ENCODE data around the gene ZAP70. TPM values are rescaled to one million over a fixed set of nuclear protein-coding genes. Genes with fewer than 3 reads are reported as not detected.
"Not testable (repeated sequence)": the region's sequence is repeated elsewhere in the genome, so short reads cannot be mapped to it uniquely, and the experiment has no call there.

ZAP70 gene
- total RNA-seq, 2 donors from 2014 or later, result 8.3 to 10.4 TPM

- peaks cover 11% of the 10 kb centered on the region for H3K4me1 Mint-ChIP-seq
- H3K36me3 Mint-ChIP-seq (ENCODE audit: low read depth), result peaks cover 12% of the 10 kb centered on the region
- WGBS, 2 experiments (ENCODE audit: insufficient coverage in 1 of 2, insufficient read length in 1 of 2), result 89 to 96% methylated on average over 7 of the region's 7 CpGs
- no peaks in the 10 kb centered on the region for H3K36me3 ChIP-seq (ENCODE audit: control insufficient read depth, insufficient read depth, low read length)
- TF ChIP-seq CTCF (conservative IDR thresholded peaks at IDR 0.05), result no peak
- no peak for DNase-seq
- peaks cover 6% of the 10 kb centered on the region for H3K4me1 ChIP-seq (ENCODE audit: control insufficient read depth, insufficient read depth, low read length)
- no peaks in the 10 kb centered on the region for H3K9me3 ChIP-seq (ENCODE audit: control insufficient read depth, low read length)
- no peak overlapping the region for H3K4me3 ChIP-seq (ENCODE audit: low read length)
- no peak overlapping the region for H3K27ac Mint-ChIP-seq
- H3K9ac ChIP-seq (ENCODE audit: extremely low read depth, low read length, poor library complexity, severe bottlenecking), result no peak overlapping the region
- H3K27ac ChIP-seq (ENCODE audit: low read depth, low read length), result no peak overlapping the region
- H3K9me3 Mint-ChIP-seq, result no peaks in the 10 kb centered on the region
- no peaks in the 10 kb centered on the region for H3K27me3 Mint-ChIP-seq (ENCODE audit: insufficient read depth)
- H3K4me3 Mint-ChIP-seq, result no peak overlapping the region
- no peaks in the 10 kb centered on the region for H3K27me3 ChIP-seq (ENCODE audit: control insufficient read depth, insufficient read depth, low read length, poor library complexity, severe bottlenecking)
These were observed 41.9 kb upstream of the ZAP70 start for GRCh38 chr2:97671526-97671925.

GRCh38 chr2:97672606-97673140, 40.7 kb upstream of the ZAP70 start:
- not testable (repeated sequence) for H3K9me3 Mint-ChIP-seq; H3K27ac ChIP-seq (ENCODE audit: low read depth, low read length); H3K9me3 ChIP-seq (ENCODE audit: control insufficient read depth, low read length); H3K4me3 Mint-ChIP-seq; H3K4me3 ChIP-seq (ENCODE audit: low read length); DNase-seq; H3K9ac ChIP-seq (ENCODE audit: extremely low read depth, low read length, poor library complexity, severe bottlenecking); H3K27me3 Mint-ChIP-seq (ENCODE audit: insufficient read depth); H3K27me3 ChIP-seq (ENCODE audit: control insufficient read depth, insufficient read depth, low read length, poor library complexity, severe bottlenecking); H3K27ac Mint-ChIP-seq; H3K36me3 ChIP-seq (ENCODE audit: control insufficient read depth, insufficient read depth, low read length); H3K4me1 ChIP-seq (ENCODE audit: control insufficient read depth, insufficient read depth, low read length)
- 90 to 92% methylated on average over 3 to 5 of the region's 6 CpGs for WGBS, 2 experiments (ENCODE audit: insufficient coverage in 1 of 2, insufficient read length in 1 of 2)
- peaks cover 11% of the 10 kb centered on the region for H3K4me1 Mint-ChIP-seq
- H3K36me3 Mint-ChIP-seq (ENCODE audit: low read depth), result peaks cover 13% of the 10 kb centered on the region

- Mint-ChIP-seq H3K27ac (no peak overlapping the region), H3K36me3 (ENCODE audit: low read depth) (peaks cover 13% of the 10 kb centered on the region), H3K27me3 (ENCODE audit: insufficient read depth) (no peaks in the 10 kb centered on the region), H3K4me1 (peaks cover 11% of the 10 kb centered on the region), H3K4me3 (no peak overlapping the region), H3K9me3 (peaks cover 7% of the 10 kb centered on the region)
- Histone ChIP-seq H3K9ac (ENCODE audit: extremely low read depth, low read length, poor library complexity, severe bottlenecking) (no peak overlapping the region), H3K27ac (ENCODE audit: low read depth, low read length) (no peak overlapping the region), H3K27me3 (ENCODE audit: control insufficient read depth, insufficient read depth, low read length, poor library complexity, severe bottlenecking) (no peaks in the 10 kb centered on the region), H3K36me3 (ENCODE audit: control insufficient read depth, insufficient read depth, low read length) (no peaks in the 10 kb centered on the region), H3K4me1 (ENCODE audit: control insufficient read depth, insufficient read depth, low read length) (peaks cover 6% of the 10 kb centered on the region), H3K9me3 (ENCODE audit: control insufficient read depth, low read length) (no peaks in the 10 kb centered on the region), H3K4me3 (ENCODE audit: low read length) (no peak overlapping the region)
- no peak for TF ChIP-seq CTCF (conservative IDR thresholded peaks at IDR 0.05)
- WGBS, 2 experiments (ENCODE audit: insufficient coverage in 1 of 2, insufficient read length in 1 of 2), result 91 to 100% methylated on average over 5 to 9 of the region's 9 CpGs
- DNase-seq, result no peak
These were observed 40.0 kb upstream of the ZAP70 start for GRCh38 chr2:97673182-97673914.

Data from endodermal cell (in vitro differentiated cells).